Fibroblast of lung (primary cell): Measurements from ENCODE around the gene STARD10.

Experiments used
- CTCF ChIP-seq, 2 donors: IDR thresholded peaks in 1 of 2; conservative IDR thresholded peaks in 1 of 2; 1 replicate in 1 of 2; 2 replicates in 1 of 2; pipeline ENCODE4 v1.5.1; 2011 to 2012; ENCODE audit warnings: low read length in 2 of 2, control low read depth in 1 of 2, inconsistent platforms in 1 of 2, low read depth in 1 of 2, mild to moderate bottlenecking in 1 of 2
- EZH2 ChIP-seq: IDR thresholded peaks from 2 replicates; pipeline ENCODE4 v1.5.1; 2012; ENCODE audit warnings: low read length, control low read depth, mild to moderate bottlenecking; ENCODE audit errors: missing control alignments

- TF ChIP-seq CTCF (conservative IDR thresholded peaks at IDR 0.05 in 1 of 2, IDR thresholded peaks at IDR 0.05 in 1 of 2; ENCODE audit: low read depth in 1 of 2, low read length in 2 of 2) = no peak
- no peak for TF ChIP-seq EZH2
These were observed 39.7 kb downstream of the STARD10 start for GRCh38 chr11:72754149-72754543.
